GM21390 (cell line): Measurements from ENCODE around the gene DRC1.
"Not testable (repeated sequence)": the region's sequence is repeated elsewhere in the genome, so short reads cannot be mapped to it uniquely, and the experiment has no call there.

Experiments used
- ATAC-seq: cut with Tn5 transposase; IDR thresholded peaks from one replicate; pipeline ENCODE4 v1.9.1; 2021; ENCODE audit not compliant: unreplicated experiment

Gene DRC1

GRCh38 chr2:26401739-26402541 lies at the start of gene DRC1:
TSS of gene DRC1 (plus strand) at chr2:26401920. CDS start at chr2:26401990, 70 bp downstream.
- ATAC-seq = no peak

GRCh38 chr2:26352892-26353291 lies 48.8 kb upstream of the DRC1 start:
- ATAC-seq = no peak

- not testable (repeated sequence) for ATAC-seq
Observed at GRCh38 chr2:26354469-26354868, 47.3 kb upstream of the DRC1 start.

- no peak for ATAC-seq
Observed at GRCh38 chr2:26355038-26355995, 46.4 kb upstream of the DRC1 start.

GRCh38 chr2:26356111-26356510 lies 45.6 kb upstream of the DRC1 start:
- no peak for ATAC-seq

- ATAC-seq = no peak
Observed at GRCh38 chr2:26356771-26357170, 44.9 kb upstream of the DRC1 start.

GRCh38 chr2:26359886-26360473 lies 41.7 kb upstream of the DRC1 start:
- no peak for ATAC-seq

GRCh38 chr2:26363323-26363722 lies 38.4 kb upstream of the DRC1 start:
- ATAC-seq = no peak

- ATAC-seq = no peak
Observed at GRCh38 chr2:26363958-26364357, 37.8 kb upstream of the DRC1 start.

GRCh38 chr2:26364669-26365068 lies 37.1 kb upstream of the DRC1 start:
- no peak for ATAC-seq

- no peak for ATAC-seq
Observed at GRCh38 chr2:26366957-26367356, 34.8 kb upstream of the DRC1 start.

- ATAC-seq = not testable (repeated sequence)
Observed at GRCh38 chr2:26369664-26370063, 32.1 kb upstream of the DRC1 start.

GRCh38 chr2:26370909-26371308 lies 30.8 kb upstream of the DRC1 start:
- not testable (repeated sequence) for ATAC-seq

- ATAC-seq = no peak
Observed at GRCh38 chr2:26376799-26377198, 24.9 kb upstream of the DRC1 start.

- no peak for ATAC-seq
Observed at GRCh38 chr2:26380281-26380680, 21.4 kb upstream of the DRC1 start.

GRCh38 chr2:26382564-26382963 lies 19.2 kb upstream of the DRC1 start:
- ATAC-seq = no peak

GRCh38 chr2:26384183-26384582 lies 17.5 kb upstream of the DRC1 start:
- ATAC-seq = no peak

GRCh38 chr2:26384597-26384996 lies 17.1 kb upstream of the DRC1 start:
- no peak for ATAC-seq

GRCh38 chr2:26387189-26387588 lies 14.5 kb upstream of the DRC1 start:
- no peak for ATAC-seq

GRCh38 chr2:26394694-26395093 lies 7.0 kb upstream of the DRC1 start:
- no peak for ATAC-seq

GRCh38 chr2:26395394-26395793 lies 6.3 kb upstream of the DRC1 start:
- no peak for ATAC-seq
